ENCODE data around the gene BABAM1.

The BABAM1 gene

GRCh38 chr19:17266975-17267788 lies at the start of gene BABAM1:
Gene BABAM1, plus strand, starts transcription at chr19:17267443. Its CDS starts 1,364 bp downstream, at chr19:17268807.
- peak; percentile 98 for DNase-seq

GRCh38 chr19:17219286-17219685 lies 48.0 kb upstream of the BABAM1 start:
- no peak for DNase-seq

GRCh38 chr19:17220207-17220758 lies 47.0 kb upstream of the BABAM1 start:
- DNase-seq = no peak

- DNase-seq = no peak
These were observed 42.2 kb upstream of the BABAM1 start for GRCh38 chr19:17225053-17225452.

- peak; percentile 97 for DNase-seq
These were observed 41.0 kb upstream of the BABAM1 start, which contains the start of gene OCEL1 for GRCh38 chr19:17226002-17226933. Gene OCEL1, plus strand, starts transcription at chr19:17226226. Its CDS starts 22 bp downstream, at chr19:17226248.

GRCh38 chr19:17227798-17228367 lies 39.4 kb upstream of the BABAM1 start:
- DNase-seq = no peak

- DNase-seq = no peak
These were observed 37.4 kb upstream of the BABAM1 start for GRCh38 chr19:17229890-17230289.

- no peak for DNase-seq
These were observed 35.0 kb upstream of the BABAM1 start for GRCh38 chr19:17232258-17232657.

- DNase-seq = no peak
These were observed 32.3 kb upstream of the BABAM1 start for GRCh38 chr19:17234911-17235299.

- no peak for DNase-seq
These were observed 31.8 kb upstream of the BABAM1 start for GRCh38 chr19:17235300-17235970.

- no peak for DNase-seq
These were observed 31.1 kb upstream of the BABAM1 start for GRCh38 chr19:17235971-17236777.

- no peak for DNase-seq
These were observed 30.3 kb upstream of the BABAM1 start for GRCh38 chr19:17236811-17237543.

- DNase-seq = no peak
These were observed 29.2 kb upstream of the BABAM1 start for GRCh38 chr19:17237747-17238706.

GRCh38 chr19:17240062-17240752 lies 27.0 kb upstream of the BABAM1 start:
- no peak for DNase-seq

- no peak for DNase-seq
These were observed 26.3 kb upstream of the BABAM1 start for GRCh38 chr19:17240826-17241399.

GRCh38 chr19:17242431-17243208 lies 24.6 kb upstream of the BABAM1 start:
- DNase-seq = no peak

GRCh38 chr19:17243211-17243829 lies 23.9 kb upstream of the BABAM1 start:
- no peak for DNase-seq

All from GDM1 (cell line).